Natural killer cell (primary cell): ENCODE data around the gene HOATZ. TPM values are rescaled to one million over a fixed set of nuclear protein-coding genes. Genes with fewer than 3 reads are reported as not detected.

Experiments
- ATAC-seq, 3 donors: fragments of 150-1000 bp in 2 of 3; fragments of 200-7000 bp in 1 of 3; cut with Tn5 transposase; 1 replicate in 1 of 3; 2 replicates in 2 of 3; pipeline ENCODE4 v1.10.0; 2021; ENCODE audit warnings: mild to moderate bottlenecking in 2 of 3, moderate library complexity in 2 of 3
- DNase-seq, 2 donors: peaks; one replicate each; pipeline versions ENCODE4 v3.0.0 to v3.0.0-alpha.2; 2013 to 2021; ENCODE audit warnings: mixed read lengths in 1 of 2
- H3K27ac ChIP-seq: one replicate; pipeline ENCODE4 v1.5.1; 2013; ENCODE audit warnings: mild to moderate bottlenecking, low read length
- H3K27me3 ChIP-seq: one replicate; pipeline ENCODE4 v1.6.1; 2013; ENCODE audit warnings: low read length; ENCODE audit not compliant: control insufficient read depth, insufficient read depth
- H3K36me3 ChIP-seq: one replicate; pipeline ENCODE4 v1.6.1; 2013; ENCODE audit warnings: low read length; ENCODE audit not compliant: control insufficient read depth, insufficient read depth
- H3K4me1 ChIP-seq: one replicate; pipeline ENCODE4 v1.6.1; 2013; ENCODE audit warnings: low read length; ENCODE audit not compliant: control insufficient read depth, insufficient read depth
- H3K4me3 ChIP-seq: one replicate; pipeline ENCODE4 v1.5.1; 2013; ENCODE audit warnings: low read length
- H3K9me3 ChIP-seq: one replicate; pipeline ENCODE4 v1.6.1; 2013; ENCODE audit warnings: low read length; ENCODE audit not compliant: control insufficient read depth, insufficient read depth
- H3K27ac Mint-ChIP-seq, 2 donors: one replicate each; pipeline ENCODE4 v1.8.0; 2022; ENCODE audit warnings: mild to moderate bottlenecking in 2 of 2, mixed read lengths in 2 of 2, moderate library complexity in 1 of 2
- H3K27me3 Mint-ChIP-seq, 2 donors: one replicate each; pipeline ENCODE4 v1.8.0; 2022; ENCODE audit warnings: low read depth in 2 of 2, mixed read lengths in 2 of 2
- H3K36me3 Mint-ChIP-seq: one replicate; pipeline ENCODE4 v1.8.0; 2022; ENCODE audit warnings: mixed read lengths
- H3K4me1 Mint-ChIP-seq, 2 donors: one replicate each; pipeline ENCODE4 v1.8.0; 2022; ENCODE audit warnings: mixed read lengths in 2 of 2
- H3K4me3 Mint-ChIP-seq: one replicate; pipeline ENCODE4 v1.8.0; 2022; ENCODE audit warnings: mild to moderate bottlenecking, moderate library complexity, mixed read lengths
- H3K9me3 Mint-ChIP-seq, 2 donors: one replicate each; pipeline ENCODE4 v1.8.0; 2022; ENCODE audit warnings: mixed read lengths in 2 of 2
- CTCF ChIP-seq: fragments of 200-600 bp; IDR thresholded peaks from one replicate; pipeline ENCODE4 v1.8.0; 2022; ENCODE audit warnings: antibody characterized with exemption
- WGBS: methylation state at CpG from one replicate; pipeline ENCODE4 v1.1.7; 2013; ENCODE audit warnings: missing lambda C conversion rate; ENCODE audit not compliant: insufficient coverage; 5-methylcytosine and 5-hydroxymethylcytosine counted together
- intact Hi-C: fragments of 100-400 bp; cut with micrococcal nuclease; formaldehyde crosslinking; loops from one replicate; pipeline ENCODE4 v1.14.2; 2022
- total RNA-seq, 4 donors: library from RNA; stranded (reverse); fragments of 120-200 nt in 1 of 4; gene quantifications; one replicate each; pipeline versions ENCODE4 v1.2.3 to v1.2.4, GENCODE V29; 2013 to 2022

The HOATZ gene
- total RNA-seq, 3 donors from 2014 or later (not counting 1 experiment from before 2014, with no cell fraction given) = not detected

GRCh38 chr11:111510311-111510710 lies 4.3 kb upstream of the HOATZ start:
- ATAC-seq = no peak
- WGBS = no CpG with 5 or more reads among the region's 1 CpG
- Histone ChIP-seq H3K27me3 (peaks cover 31% of the 10 kb centered on the region), H3K4me3 (no peak overlapping the region), H3K36me3 (no peaks in the 10 kb centered on the region), H3K4me1 (peaks cover 17% of the 10 kb centered on the region), H3K9me3 (no peaks in the 10 kb centered on the region), H3K27ac (no peak overlapping the region)
- no peak overlapping the region for H3K27ac Mint-ChIP-seq
- TF ChIP-seq CTCF = no peak
- no peaks in the 10 kb centered on the region for H3K9me3 Mint-ChIP-seq
- DNase-seq = no peak
- H3K4me3 Mint-ChIP-seq = no peak overlapping the region
- H3K36me3 Mint-ChIP-seq = no peaks in the 10 kb centered on the region
- peaks cover 5 to 7% of the 10 kb centered on the region in 2 donors for H3K4me1 Mint-ChIP-seq
- peaks cover 40 to 59% of the 10 kb centered on the region in 2 donors for H3K27me3 Mint-ChIP-seq
- intact Hi-C loops = no loop called here

GRCh38 chr11:111512296-111513239 lies 2.0 kb upstream of the HOATZ start, which contains the start of gene BTG4:
TSS of gene BTG4 (minus strand) at chr11:111512386. CDS start at chr11:111498776, 13,610 bp downstream.
- no peaks in the 10 kb centered on the region for H3K36me3 Mint-ChIP-seq
- intact Hi-C loops = no loop called here
- H3K4me1 Mint-ChIP-seq = peaks cover 5 to 7% of the 10 kb centered on the region in 2 donors
- Histone ChIP-seq H3K4me3 (no peak within 1 kb of the TSS), H3K4me1 (peaks cover 17% of the 10 kb centered on the region), H3K36me3 (no peaks in the 10 kb centered on the region), H3K27me3 (peaks cover 33% of the 10 kb centered on the region), H3K27ac (no peak within 1 kb of the TSS), H3K9me3 (no peaks in the 10 kb centered on the region)
- no peaks in the 10 kb centered on the region for H3K9me3 Mint-ChIP-seq
- H3K27ac Mint-ChIP-seq = no peak within 1 kb of the TSS
- no peak for TF ChIP-seq CTCF
- ATAC-seq (peak in 2 of 3 donors; percentile 29 to 52), DNase-seq (peak in 1 of 2 donors; percentile 36)
- H3K27me3 Mint-ChIP-seq = peaks cover 43 to 45% of the 10 kb centered on the region in 2 donors
- 4% methylated on average over 83 of the region's 90 CpGs for WGBS
- peak within 1 kb of the TSS; percentile 55 for H3K4me3 Mint-ChIP-seq

GRCh38 chr11:111513240-111513605 lies 1.4 kb upstream of the HOATZ start:
- Mint-ChIP-seq H3K27me3 (peaks cover 36 to 38% of the 10 kb centered on the region in 2 donors), H3K4me3 (no peak overlapping the region), H3K9me3 (no peaks in the 10 kb centered on the region), H3K4me1 (peaks cover 5 to 7% of the 10 kb centered on the region in 2 donors), H3K36me3 (no peaks in the 10 kb centered on the region), H3K27ac (no peak overlapping the region)
- H3K27ac ChIP-seq = no peak overlapping the region
- no peaks in the 10 kb centered on the region for H3K36me3 ChIP-seq
- ATAC-seq (peak in 1 of 3 donors; percentile 21), DNase-seq (no peak)
- intact Hi-C loops = no loop called here
- WGBS = 4% methylated on average over 3 of the region's 6 CpGs
- no peak for TF ChIP-seq CTCF
- H3K27me3 ChIP-seq = peaks cover 33% of the 10 kb centered on the region
- no peak overlapping the region for H3K4me3 ChIP-seq
- H3K4me1 ChIP-seq = peaks cover 17% of the 10 kb centered on the region
- no peaks in the 10 kb centered on the region for H3K9me3 ChIP-seq
